Ishikawa (cell line): Measurements from ENCODE around the gene EVC2.

Source experiments
- CEBPB ChIP-seq: IDR thresholded peaks from 2 replicates; pipeline ENCODE4 v1.6.1; 2012
- CREB1 ChIP-seq: IDR thresholded peaks from 2 replicates; pipeline ENCODE4 v1.6.1; 2012; ENCODE audit warnings: low read depth
- EGR1 ChIP-seq: IDR thresholded peaks from 2 replicates; pipeline ENCODE4 v1.6.1; 2012
- EP300 ChIP-seq: IDR thresholded peaks from 2 replicates; pipeline ENCODE4 v1.6.1; 2012; ENCODE audit warnings: borderline replicate concordance
- FOXM1 ChIP-seq: IDR thresholded peaks from 2 replicates; pipeline ENCODE4 v1.6.1; 2012; ENCODE audit warnings: low read depth, borderline replicate concordance
- NFIC ChIP-seq: IDR thresholded peaks from 2 replicates; pipeline ENCODE4 v1.6.1; 2012
- RAD21 ChIP-seq: IDR thresholded peaks from 2 replicates; pipeline ENCODE4 v1.6.1; 2012; ENCODE audit warnings: low read depth
- TAF1 ChIP-seq: IDR thresholded peaks from 2 replicates; pipeline ENCODE4 v1.6.1; 2012; ENCODE audit warnings: low read depth, mild to moderate bottlenecking
- TCF12 ChIP-seq: IDR thresholded peaks from 2 replicates; pipeline ENCODE4 v1.6.1; 2012; ENCODE audit warnings: low read depth
- TEAD4 ChIP-seq: IDR thresholded peaks from 2 replicates; pipeline ENCODE4 v1.6.1; 2012
- YY1 ChIP-seq: IDR thresholded peaks from 2 replicates; pipeline ENCODE4 v1.6.1; 2012; ENCODE audit warnings: low read depth
- ZBTB7A ChIP-seq: IDR thresholded peaks from 2 replicates; pipeline ENCODE4 v1.6.1; 2012; ENCODE audit warnings: low read depth
- TF ChIP-seq, protein P1 (sequence below): IDR thresholded peaks from 2 replicates; pipeline ENCODE4 v1.6.1; 2012
- TF ChIP-seq, protein P2 (sequence below): IDR thresholded peaks from 2 replicates; pipeline ENCODE4 v1.6.1; 2012
- TF ChIP-seq, protein P3 (sequence below): IDR thresholded peaks from 2 replicates; pipeline ENCODE4 v1.6.1; 2012; ENCODE audit warnings: low read depth, mild to moderate bottlenecking

EVC2 gene

DNA sequence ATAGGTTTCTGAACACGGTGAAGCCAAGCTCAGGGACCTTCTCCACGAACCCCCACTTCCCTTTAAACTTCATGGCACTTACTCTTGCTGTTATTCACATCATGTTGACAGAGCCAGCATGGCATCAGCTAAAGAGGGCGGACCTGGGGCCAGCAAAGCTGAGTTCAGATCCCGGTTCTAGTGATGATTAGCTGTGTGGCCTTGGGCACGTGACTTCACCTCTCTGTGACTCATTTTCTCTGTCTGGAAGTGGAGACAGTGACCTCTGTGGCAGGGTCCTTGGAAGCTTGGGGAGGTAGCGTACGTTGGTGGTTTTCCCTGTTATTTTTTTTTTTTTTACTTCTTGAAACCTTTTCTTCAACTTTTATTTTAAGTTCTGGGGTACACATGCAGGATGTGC, 16.0 kb upstream of the EVC2 start:
- TF ChIP-seq, protein P1, sequence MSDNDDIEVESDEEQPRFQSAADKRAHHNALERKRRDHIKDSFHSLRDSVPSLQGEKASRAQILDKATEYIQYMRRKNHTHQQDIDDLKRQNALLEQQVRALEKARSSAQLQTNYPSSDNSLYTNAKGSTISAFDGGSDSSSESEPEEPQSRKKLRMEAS, result no peak
- TF ChIP-seq CREB1 (no peak), FOXM1 (no peak), TCF12 (no peak), RAD21 (no peak), EP300 (no peak), ZBTB7A (no peak), CEBPB (no peak), TAF1 (no peak), EGR1 (no peak), YY1 (no peak), NFIC (no peak), TEAD4 (no peak)
- TF ChIP-seq, protein P2, sequence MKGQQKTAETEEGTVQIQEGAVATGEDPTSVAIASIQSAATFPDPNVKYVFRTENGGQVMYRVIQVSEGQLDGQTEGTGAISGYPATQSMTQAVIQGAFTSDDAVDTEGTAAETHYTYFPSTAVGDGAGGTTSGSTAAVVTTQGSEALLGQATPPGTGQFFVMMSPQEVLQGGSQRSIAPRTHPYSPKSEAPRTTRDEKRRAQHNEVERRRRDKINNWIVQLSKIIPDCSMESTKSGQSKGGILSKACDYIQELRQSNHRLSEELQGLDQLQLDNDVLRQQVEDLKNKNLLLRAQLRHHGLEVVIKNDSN, result no peak
- TF ChIP-seq, protein P3, sequence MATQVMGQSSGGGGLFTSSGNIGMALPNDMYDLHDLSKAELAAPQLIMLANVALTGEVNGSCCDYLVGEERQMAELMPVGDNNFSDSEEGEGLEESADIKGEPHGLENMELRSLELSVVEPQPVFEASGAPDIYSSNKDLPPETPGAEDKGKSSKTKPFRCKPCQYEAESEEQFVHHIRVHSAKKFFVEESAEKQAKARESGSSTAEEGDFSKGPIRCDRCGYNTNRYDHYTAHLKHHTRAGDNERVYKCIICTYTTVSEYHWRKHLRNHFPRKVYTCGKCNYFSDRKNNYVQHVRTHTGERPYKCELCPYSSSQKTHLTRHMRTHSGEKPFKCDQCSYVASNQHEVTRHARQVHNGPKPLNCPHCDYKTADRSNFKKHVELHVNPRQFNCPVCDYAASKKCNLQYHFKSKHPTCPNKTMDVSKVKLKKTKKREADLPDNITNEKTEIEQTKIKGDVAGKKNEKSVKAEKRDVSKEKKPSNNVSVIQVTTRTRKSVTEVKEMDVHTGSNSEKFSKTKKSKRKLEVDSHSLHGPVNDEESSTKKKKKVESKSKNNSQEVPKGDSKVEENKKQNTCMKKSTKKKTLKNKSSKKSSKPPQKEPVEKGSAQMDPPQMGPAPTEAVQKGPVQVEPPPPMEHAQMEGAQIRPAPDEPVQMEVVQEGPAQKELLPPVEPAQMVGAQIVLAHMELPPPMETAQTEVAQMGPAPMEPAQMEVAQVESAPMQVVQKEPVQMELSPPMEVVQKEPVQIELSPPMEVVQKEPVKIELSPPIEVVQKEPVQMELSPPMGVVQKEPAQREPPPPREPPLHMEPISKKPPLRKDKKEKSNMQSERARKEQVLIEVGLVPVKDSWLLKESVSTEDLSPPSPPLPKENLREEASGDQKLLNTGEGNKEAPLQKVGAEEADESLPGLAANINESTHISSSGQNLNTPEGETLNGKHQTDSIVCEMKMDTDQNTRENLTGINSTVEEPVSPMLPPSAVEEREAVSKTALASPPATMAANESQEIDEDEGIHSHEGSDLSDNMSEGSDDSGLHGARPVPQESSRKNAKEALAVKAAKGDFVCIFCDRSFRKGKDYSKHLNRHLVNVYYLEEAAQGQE, result no peak

DNA sequence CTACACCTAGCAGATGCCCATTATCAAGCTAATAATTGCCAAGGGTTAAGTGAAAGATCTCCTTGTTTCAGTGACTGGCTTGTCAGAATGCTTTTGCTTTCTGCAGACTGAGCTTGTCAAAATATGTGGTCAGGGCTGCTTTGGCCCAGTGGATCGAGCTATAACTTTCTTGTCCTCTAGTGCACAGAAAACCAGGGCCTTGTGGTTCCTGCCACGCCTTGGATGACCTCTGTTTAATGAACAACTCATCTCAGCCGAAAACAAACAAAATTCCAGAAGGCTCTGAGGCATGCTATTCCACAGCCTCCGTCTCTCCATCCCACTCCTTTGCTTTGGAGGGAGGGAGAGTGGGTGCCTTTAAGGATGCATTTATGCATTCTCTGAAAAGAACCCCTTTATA, 14.0 kb upstream of the EVC2 start:
- TF ChIP-seq EGR1, result no peak
- no peak for TF ChIP-seq CREB1
- TF ChIP-seq TAF1, result no peak
- TF ChIP-seq FOXM1, result no peak
- no peak for TF ChIP-seq ZBTB7A
- no peak for TF ChIP-seq EP300

DNA sequence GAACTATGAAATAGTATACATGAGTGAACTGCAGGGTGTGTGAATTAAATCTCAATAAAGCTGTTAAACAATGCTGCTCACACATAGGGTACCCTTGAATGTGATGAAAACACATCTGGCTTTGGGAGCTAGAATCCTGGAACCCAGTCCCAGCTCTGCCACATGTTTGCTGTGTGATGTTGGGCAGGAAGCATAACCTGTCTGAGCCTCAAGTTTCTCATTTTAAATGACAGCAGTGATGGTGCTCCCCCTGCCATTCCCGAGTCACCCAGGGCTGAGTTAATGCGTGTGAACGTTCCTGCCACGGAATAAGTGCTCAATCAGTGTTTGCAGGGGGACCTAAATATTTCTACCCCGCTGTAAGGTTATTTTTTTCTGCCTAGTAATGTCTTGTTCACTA, 13.6 kb upstream of the EVC2 start:
- TF ChIP-seq, protein P1, result no peak
- no peak for TF ChIP-seq CREB1

DNA sequence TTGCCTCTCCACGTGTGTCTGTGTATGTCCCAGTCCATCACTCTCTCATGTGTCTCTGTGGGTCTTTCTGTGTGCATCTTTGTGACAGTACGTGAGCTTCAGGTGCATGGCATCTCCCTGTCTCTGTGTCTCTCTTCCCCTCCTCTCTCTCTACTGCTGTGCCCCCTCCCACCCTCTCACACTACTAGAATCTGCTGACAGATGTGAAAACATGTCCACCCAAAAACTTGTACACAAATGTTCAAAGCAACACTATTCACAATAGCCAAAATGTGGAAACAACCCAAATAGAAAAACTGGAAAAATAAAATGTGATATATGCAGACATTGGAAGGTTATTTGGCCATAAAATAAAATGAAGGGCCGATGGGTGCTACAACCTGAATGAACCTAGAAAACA, 12.6 kb upstream of the EVC2 start:
- TF ChIP-seq RAD21, result no peak
- no peak for TF ChIP-seq EGR1
- TF ChIP-seq, protein P2, result no peak
- TF ChIP-seq ZBTB7A, result no peak

DNA sequence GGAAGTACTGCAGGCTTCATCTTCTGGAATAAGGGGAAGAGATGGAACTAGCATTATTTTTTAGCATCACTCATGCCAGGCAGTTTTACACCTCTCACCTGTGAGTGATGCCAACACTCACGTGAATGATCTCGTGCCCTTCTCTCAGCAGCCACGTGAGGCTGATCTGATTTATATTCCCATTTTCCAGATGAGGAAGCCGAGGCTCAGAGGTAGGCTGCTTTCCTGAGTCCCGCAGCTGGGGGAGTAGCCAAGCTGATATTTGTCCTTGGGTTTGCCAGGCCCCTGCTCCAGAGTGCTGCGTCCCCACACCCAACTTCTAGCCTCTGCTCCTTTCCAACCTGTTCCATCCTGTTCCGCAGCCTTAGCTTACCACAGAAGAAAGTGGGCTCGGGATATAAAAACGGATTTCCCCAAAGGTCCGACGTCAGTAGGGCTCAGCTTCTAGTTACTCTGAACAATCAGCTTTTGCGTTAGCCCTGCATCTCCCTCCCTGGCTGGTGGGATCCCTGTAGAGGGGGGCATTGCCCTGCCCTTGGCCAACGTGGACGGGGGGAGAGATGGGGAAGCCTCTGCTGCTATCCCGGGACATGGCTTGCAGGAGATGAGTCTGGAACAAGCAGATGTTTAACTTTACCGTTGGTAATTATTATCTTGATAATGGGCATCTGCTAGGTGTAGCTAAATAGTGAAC, 11.9 kb upstream of the EVC2 start:
- no peak for TF ChIP-seq TEAD4
- no peak for TF ChIP-seq YY1
- TF ChIP-seq NFIC, result no peak
- no peak for TF ChIP-seq FOXM1
- no peak for TF ChIP-seq EGR1
- TF ChIP-seq, protein P2, result no peak
- TF ChIP-seq, protein P3, result no peak
- TF ChIP-seq EP300, result no peak
- TF ChIP-seq CREB1, result no peak
- TF ChIP-seq RAD21, result no peak
- no peak for TF ChIP-seq ZBTB7A
- TF ChIP-seq TCF12, result no peak
- no peak for TF ChIP-seq TAF1
- no peak for TF ChIP-seq CEBPB
- TF ChIP-seq, protein P1, result no peak
